Esophagus squamous epithelium (tissue), 5 donors: ENCODE data around the gene ITGA5. TPM values are rescaled to one million over a fixed set of nuclear protein-coding genes. Genes with fewer than 3 reads are reported as not detected.

ENCODE experiments used
- DNase-seq: peaks from one replicate; lab custom pipeline; 2025; lab: John Stamatoyannopoulos, UW
- H3K27ac ChIP-seq, 4 donors: fragments of 200-600 bp; sonication (generic); one replicate each; pipeline ENCODE4 v1.5.1; 2016 to 2019; ENCODE audit warnings: mild to moderate bottlenecking in 1 of 4
- H3K27me3 ChIP-seq, 4 donors: fragments of 200-600 bp; sonication (generic); 1 replicate in 3 of 4; 2 replicates in 1 of 4; pipeline versions ENCODE4 v1.5.1 to v1.6.0; 2017 to 2021; ENCODE audit warnings: antibody characterized with exemption in 1 of 4
- H3K36me3 ChIP-seq, 3 donors: fragments of 200-600 bp; sonication (generic); one replicate each; pipeline ENCODE4 v1.5.1; 2016 to 2019
- H3K4me1 ChIP-seq, 3 donors: fragments of 200-600 bp; sonication (generic); one replicate each; pipeline ENCODE4 v1.5.1; 2017 to 2019
- H3K4me3 ChIP-seq, 4 donors: fragments of 200-600 bp; sonication (generic); 1 replicate in 3 of 4; 2 replicates in 1 of 4; pipeline ENCODE4 v1.5.1; 2016 to 2019; ENCODE audit warnings: mild to moderate bottlenecking in 2 of 4, moderate library complexity in 1 of 4
- H3K9me3 ChIP-seq, 3 donors: fragments of 200-600 bp; sonication (generic); one replicate each; pipeline ENCODE4 v1.5.1; 2016 to 2019
- POLR2A ChIP-seq, 4 donors: fragments of 450-650 bp; IDR thresholded peaks; one replicate each; pipeline ENCODE4 v1.6.1; 2017; ENCODE audit warnings: antibody characterized with exemption in 4 of 4, mild to moderate bottlenecking in 4 of 4, moderate library complexity in 3 of 4
- WGBS, 2 donors: methylation state at CpG; one replicate each; pipeline ENCODE4 v1.1.5; 2018; 5-methylcytosine and 5-hydroxymethylcytosine counted together
- intact Hi-C: fragments of 100-400 bp; cut with DNase I; formaldehyde crosslinking; loops from one replicate; pipeline ENCODE4 v1.15.0; 2022
- total RNA-seq, 4 donors: library from RNA; depleted of rRNA; stranded (reverse); fragments of >200 nt; gene quantifications; one replicate each; pipeline ENCODE4 v1.1.0, GENCODE V29; 2016
- TF ChIP-seq, protein P1 (sequence below), 6 experiments: fragments of 450-650 bp in 4 of 6; fragments of 200-600 bp in 2 of 6; sonication (generic) in 2 of 6; IDR thresholded peaks; one replicate each; pipeline ENCODE4 v1.5.1; 2016 to 2019; ENCODE audit warnings: antibody characterized with exemption in 6 of 6, mild to moderate bottlenecking in 4 of 6, moderate library complexity in 4 of 6
- donor health status: DM: yes; HTN: yes; CAD: no.

Gene ITGA5
- total RNA-seq, 4 donors from 2014 or later, result 7.5 to 112 (median 37.3) TPM

DNA sequence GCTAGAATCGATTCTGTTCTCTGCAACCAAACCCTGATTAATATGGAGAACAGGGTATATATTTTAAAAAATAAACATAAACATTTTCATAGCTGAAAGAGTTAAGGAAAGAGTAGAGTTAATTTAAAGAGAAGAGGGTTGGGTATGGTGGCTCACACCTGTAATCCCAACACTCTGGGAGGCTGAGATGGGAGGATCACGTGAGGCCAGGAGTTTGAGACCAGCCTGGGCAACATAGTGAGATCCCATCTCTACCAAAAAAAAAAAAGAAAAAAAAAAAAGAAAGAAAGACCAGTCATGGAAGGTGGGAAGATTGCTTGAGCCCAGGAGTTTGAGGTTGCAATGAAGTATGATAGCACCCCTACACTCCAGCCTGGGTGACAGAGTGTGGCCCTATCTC is 28.9 kb upstream of the ITGA5 start:
- intact Hi-C loops, result no loop called here
- Histone ChIP-seq H3K4me1 (no peaks in the 10 kb centered on the region), H3K27me3 (peaks cover 0 to under 1% (median 0%) of the 10 kb centered on the region in 4 donors), H3K4me3 (no peak overlapping the region), H3K9me3 (no peaks in the 10 kb centered on the region), H3K27ac (no peak overlapping the region), H3K36me3 (no peaks in the 10 kb centered on the region)
- WGBS, 2 donors, result 63 to 83% methylated on average over 2 of the region's 2 CpGs
- DNase-seq, result no peak
- TF ChIP-seq, protein P1, sequence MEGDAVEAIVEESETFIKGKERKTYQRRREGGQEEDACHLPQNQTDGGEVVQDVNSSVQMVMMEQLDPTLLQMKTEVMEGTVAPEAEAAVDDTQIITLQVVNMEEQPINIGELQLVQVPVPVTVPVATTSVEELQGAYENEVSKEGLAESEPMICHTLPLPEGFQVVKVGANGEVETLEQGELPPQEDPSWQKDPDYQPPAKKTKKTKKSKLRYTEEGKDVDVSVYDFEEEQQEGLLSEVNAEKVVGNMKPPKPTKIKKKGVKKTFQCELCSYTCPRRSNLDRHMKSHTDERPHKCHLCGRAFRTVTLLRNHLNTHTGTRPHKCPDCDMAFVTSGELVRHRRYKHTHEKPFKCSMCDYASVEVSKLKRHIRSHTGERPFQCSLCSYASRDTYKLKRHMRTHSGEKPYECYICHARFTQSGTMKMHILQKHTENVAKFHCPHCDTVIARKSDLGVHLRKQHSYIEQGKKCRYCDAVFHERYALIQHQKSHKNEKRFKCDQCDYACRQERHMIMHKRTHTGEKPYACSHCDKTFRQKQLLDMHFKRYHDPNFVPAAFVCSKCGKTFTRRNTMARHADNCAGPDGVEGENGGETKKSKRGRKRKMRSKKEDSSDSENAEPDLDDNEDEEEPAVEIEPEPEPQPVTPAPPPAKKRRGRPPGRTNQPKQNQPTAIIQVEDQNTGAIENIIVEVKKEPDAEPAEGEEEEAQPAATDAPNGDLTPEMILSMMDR (IDR thresholded peaks at IDR 0.05), result no peak
- TF ChIP-seq POLR2A (IDR thresholded peaks at IDR 0.05), result no peak

DNA sequence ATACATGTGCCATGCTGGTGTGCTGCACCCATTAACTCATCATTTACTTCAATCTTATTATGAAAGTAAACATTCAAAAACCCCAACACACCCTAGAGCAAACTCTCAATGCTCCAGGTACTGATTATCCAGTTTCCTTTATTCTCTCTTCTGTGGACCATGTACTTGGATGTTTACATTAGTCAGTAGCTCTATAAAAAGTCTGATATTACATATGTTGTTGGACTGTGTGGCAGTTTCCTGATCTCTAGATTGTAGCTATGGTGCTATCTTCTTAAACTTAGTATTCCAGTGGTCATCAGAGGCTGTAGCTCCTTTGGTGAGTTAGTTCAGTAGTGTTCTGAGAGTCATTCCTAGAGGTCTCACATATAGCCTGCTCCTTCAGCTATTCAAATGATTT is 25.1 kb upstream of the ITGA5 start:
- intact Hi-C loops, result no loop called here
- peaks cover 0 to 5% (median 0%) of the 10 kb centered on the region in 3 donors for H3K4me1 ChIP-seq
- no peak overlapping the region for H3K27ac ChIP-seq
- DNase-seq, result no peak
- no peaks in the 10 kb centered on the region for H3K9me3 ChIP-seq
- peaks cover 0 to 19% (median 0%) of the 10 kb centered on the region in 4 donors for H3K27me3 ChIP-seq
- H3K4me3 ChIP-seq, result no peak overlapping the region
- TF ChIP-seq, protein P1 (IDR thresholded peaks at IDR 0.05), result no peak
- no peak for TF ChIP-seq POLR2A (IDR thresholded peaks at IDR 0.05)
- H3K36me3 ChIP-seq, result no peaks in the 10 kb centered on the region

DNA sequence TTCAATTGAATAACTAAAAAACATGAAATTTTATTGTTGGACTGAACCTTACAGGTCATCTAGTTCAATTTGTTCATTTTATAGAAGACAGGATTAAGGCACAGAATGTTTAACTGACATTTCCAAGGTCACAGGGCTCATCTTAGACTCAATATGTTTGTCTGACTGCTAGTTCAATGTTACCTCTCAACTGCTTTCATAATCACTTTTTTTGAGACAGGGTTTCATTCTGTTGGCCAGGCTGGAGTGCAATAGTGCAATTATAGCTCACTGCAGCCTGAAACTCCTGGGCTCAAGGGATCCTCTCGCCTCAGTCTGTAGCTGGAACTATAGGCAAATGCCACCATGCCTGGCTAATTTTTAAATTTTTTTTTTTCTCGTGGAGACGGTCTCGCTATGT is 24.4 kb upstream of the ITGA5 start:
- DNase-seq, result no peak
- peaks cover 0 to 19% (median 0%) of the 10 kb centered on the region in 4 donors for H3K27me3 ChIP-seq
- no peak overlapping the region for H3K4me3 ChIP-seq
- no peaks in the 10 kb centered on the region for H3K36me3 ChIP-seq
- peaks cover 0 to 7% (median 0%) of the 10 kb centered on the region in 3 donors for H3K4me1 ChIP-seq
- no peak for TF ChIP-seq POLR2A (IDR thresholded peaks at IDR 0.05)
- TF ChIP-seq, protein P1 (IDR thresholded peaks at IDR 0.05), result no peak
- 81 to 87% methylated on average over 4 of the region's 4 CpGs for WGBS, 2 donors
- H3K27ac ChIP-seq, result no peak overlapping the region
- intact Hi-C loops, result no loop called here
- H3K9me3 ChIP-seq, result no peaks in the 10 kb centered on the region

DNA sequence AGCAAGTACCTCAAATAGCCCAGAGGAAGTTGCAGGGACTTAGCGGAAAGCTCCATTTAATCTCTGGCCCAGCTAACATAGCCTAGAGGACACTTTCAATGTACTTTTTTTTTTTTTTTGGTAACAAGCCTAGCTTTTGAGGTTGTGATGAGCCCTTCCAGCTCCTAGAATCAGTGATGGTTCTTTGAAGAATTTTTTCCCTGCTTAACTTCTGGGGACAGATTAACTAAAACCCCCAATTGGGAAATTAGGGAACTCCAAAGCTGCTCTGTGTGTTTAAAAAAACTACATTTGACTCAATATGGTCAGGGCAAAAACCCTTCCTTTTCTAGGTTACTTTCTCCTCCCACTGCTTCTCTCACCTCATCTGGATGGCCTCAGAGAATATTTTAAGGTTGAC is 23.9 kb upstream of the ITGA5 start:
- WGBS, 2 donors, result 32 to 65% methylated on average over 1 of the region's 1 CpG
- H3K4me3 ChIP-seq, result no peak overlapping the region
- TF ChIP-seq, protein P1 (IDR thresholded peaks at IDR 0.05), result no peak
- no peak for TF ChIP-seq POLR2A (IDR thresholded peaks at IDR 0.05)
- no peaks in the 10 kb centered on the region for H3K36me3 ChIP-seq
- no peak for DNase-seq
- intact Hi-C loops, result no loop called here
- H3K27me3 ChIP-seq, result peaks cover 0 to 19% (median 0%) of the 10 kb centered on the region in 4 donors
- H3K9me3 ChIP-seq, result no peaks in the 10 kb centered on the region
- H3K27ac ChIP-seq, result no peak overlapping the region
- H3K4me1 ChIP-seq, result peaks cover 0 to 7% (median 0%) of the 10 kb centered on the region in 3 donors

DNA sequence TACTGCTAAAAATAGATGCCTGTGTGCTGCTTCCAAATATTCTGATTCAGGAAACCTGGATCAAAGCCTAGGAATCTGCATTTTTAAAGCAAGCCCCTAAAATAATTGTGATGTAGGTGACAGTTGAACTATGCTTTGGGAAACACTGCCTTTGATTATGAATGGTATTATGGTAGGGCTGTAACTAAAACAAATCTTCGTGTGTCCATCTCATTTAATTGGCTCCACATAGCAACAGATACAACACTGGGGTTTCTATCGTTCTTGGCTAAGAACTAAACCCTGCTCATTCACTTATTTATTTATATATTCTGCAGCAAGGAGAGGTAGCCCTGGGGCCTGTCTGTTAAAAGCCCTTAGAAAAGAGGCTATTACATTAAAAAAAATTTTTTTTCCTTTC is 23.0 kb upstream of the ITGA5 start:
- Histone ChIP-seq H3K4me3 (no peak overlapping the region), H3K9me3 (no peaks in the 10 kb centered on the region), H3K36me3 (no peaks in the 10 kb centered on the region), H3K4me1 (peaks cover 0 to 7% (median 0%) of the 10 kb centered on the region in 3 donors), H3K27ac (no peak overlapping the region), H3K27me3 (peaks cover 0 to 19% (median 0%) of the 10 kb centered on the region in 4 donors)
- 31 to 69% methylated on average over 2 of the region's 2 CpGs for WGBS, 2 donors
- intact Hi-C loops, result no loop called here
- TF ChIP-seq, protein P1 (IDR thresholded peaks at IDR 0.05), result no peak
- TF ChIP-seq POLR2A (IDR thresholded peaks at IDR 0.05), result no peak
- DNase-seq, result no peak
